ENCODE data around the gene ATP1A2. TPM values are rescaled to one million over a fixed set of nuclear protein-coding genes. Genes with fewer than 3 reads are reported as not detected.
A peak's percentile ranks its signal among the peaks of the same experiment; 100 is the strongest.

The ATP1A2 gene
- total RNA-seq, 1 donor from 2014 or later, result 5.6 TPM

- no peak for TF ChIP-seq CTCF (IDR thresholded peaks at IDR 0.05)
- Histone ChIP-seq H3K27ac (no peak overlapping the region), H3K4me1 (no peaks in the 10 kb centered on the region), H3K4me3 (no peak overlapping the region), H3K36me3 (peaks cover 7% of the 10 kb centered on the region), H3K9me3 (no peaks in the 10 kb centered on the region), H3K27me3 (peaks cover 22% of the 10 kb centered on the region)
- ATAC-seq, result no peak
- intact Hi-C loops (cut with DNase I), result no loop called here
- DNase-seq, result no peak
Measured at GRCh38 chr1:160086456-160086892, 29.1 kb upstream of the ATP1A2 start.

- Histone ChIP-seq H3K27me3 (peaks cover 15% of the 10 kb centered on the region), H3K4me3 (no peak overlapping the region), H3K36me3 (peaks cover 14% of the 10 kb centered on the region), H3K9me3 (no peaks in the 10 kb centered on the region), H3K27ac (no peak overlapping the region), H3K4me1 (no peaks in the 10 kb centered on the region)
- no peak for TF ChIP-seq CTCF (IDR thresholded peaks at IDR 0.05)
- ATAC-seq, result no peak
- peak; percentile 42 for DNase-seq
- intact Hi-C loops (cut with DNase I), result no loop called here
Measured at GRCh38 chr1:160087118-160087662, 28.4 kb upstream of the ATP1A2 start.

GRCh38 chr1:160089883-160090282 lies 25.7 kb upstream of the ATP1A2 start:
- Histone ChIP-seq H3K9me3 (no peaks in the 10 kb centered on the region), H3K4me3 (no peak overlapping the region), H3K27me3 (no peaks in the 10 kb centered on the region), H3K36me3 (peaks cover 35% of the 10 kb centered on the region), H3K27ac (no peak overlapping the region), H3K4me1 (no peaks in the 10 kb centered on the region)
- intact Hi-C loops (cut with DNase I), result no loop called here
- DNase-seq (peak; percentile 40), ATAC-seq (no peak)
- no peak for TF ChIP-seq CTCF (IDR thresholded peaks at IDR 0.05)

GRCh38 chr1:160090760-160091159 lies 24.8 kb upstream of the ATP1A2 start:
- ATAC-seq (no peak), DNase-seq (peak; percentile 38)
- H3K4me3 ChIP-seq, result no peak overlapping the region
- H3K27me3 ChIP-seq, result no peaks in the 10 kb centered on the region
- peaks cover 35% of the 10 kb centered on the region for H3K36me3 ChIP-seq
- H3K9me3 ChIP-seq, result no peaks in the 10 kb centered on the region
- intact Hi-C loops (cut with DNase I), result no loop called here
- TF ChIP-seq CTCF (IDR thresholded peaks at IDR 0.05), result no peak
- no peak overlapping the region for H3K27ac ChIP-seq
- H3K4me1 ChIP-seq, result no peaks in the 10 kb centered on the region

GRCh38 chr1:160091666-160092223 lies 23.8 kb upstream of the ATP1A2 start:
- Histone ChIP-seq H3K36me3 (peaks cover 35% of the 10 kb centered on the region), H3K9me3 (no peaks in the 10 kb centered on the region), H3K4me1 (peaks cover 8% of the 10 kb centered on the region), H3K4me3 (no peak overlapping the region), H3K27ac (no peak overlapping the region), H3K27me3 (no peaks in the 10 kb centered on the region)
- TF ChIP-seq CTCF (IDR thresholded peaks at IDR 0.05), result no peak
- intact Hi-C loops (cut with DNase I), result no loop called here
- DNase-seq, result peak; percentile 41
- no peak for ATAC-seq
